ENCODE results near the gene ZNF593OS.

Gene ZNF593OS

GRCh38 chr1:26158908-26159742 lies 12.5 kb downstream of the ZNF593OS start, which contains the start of gene FAM110D:
Gene FAM110D (plus strand): TSS chr1:26159079. CDS start chr1:26161292, 2,213 bp downstream.
- no peak for DNase-seq (ENCODE audit: low read depth in 2 of 2)

- DNase-seq (ENCODE audit: low read depth in 2 of 2) = no peak
Measured at GRCh38 chr1:26158271-26158907, 13.2 kb downstream of the ZNF593OS start.

GRCh38 chr1:26156285-26157038 lies 15.2 kb downstream of the ZNF593OS start:
- no peak for DNase-seq (ENCODE audit: low read depth in 2 of 2)

GRCh38 chr1:26155370-26156284 lies 16.0 kb downstream of the ZNF593OS start:
- DNase-seq (ENCODE audit: low read depth in 2 of 2) = no peak

GRCh38 chr1:26154750-26155149 lies 16.9 kb downstream of the ZNF593OS start:
- no peak for DNase-seq (ENCODE audit: low read depth in 2 of 2)

- no peak for DNase-seq (ENCODE audit: low read depth in 2 of 2)
Measured at GRCh38 chr1:26153966-26154532, 17.6 kb downstream of the ZNF593OS start.

GRCh38 chr1:26148887-26149286 lies 22.7 kb downstream of the ZNF593OS start:
- DNase-seq (ENCODE audit: low read depth in 2 of 2) = no peak

GRCh38 chr1:26145960-26146294 lies 25.7 kb downstream of the ZNF593OS start:
- no peak for DNase-seq (ENCODE audit: low read depth in 2 of 2)

- DNase-seq (ENCODE audit: low read depth in 2 of 2) = peak; percentile 42 to 50
Measured at GRCh38 chr1:26145041-26145959, 26.3 kb downstream of the ZNF593OS start.

- no peak for DNase-seq (ENCODE audit: low read depth in 2 of 2)
Measured at GRCh38 chr1:26142159-26142558, 29.5 kb downstream of the ZNF593OS start.

GRCh38 chr1:26138974-26139558 lies 32.6 kb downstream of the ZNF593OS start:
- DNase-seq (ENCODE audit: low read depth in 2 of 2) = no peak

- DNase-seq (ENCODE audit: low read depth in 2 of 2) = no peak
Measured at GRCh38 chr1:26134466-26134865, 37.2 kb downstream of the ZNF593OS start.

GRCh38 chr1:26132834-26133167 lies 38.8 kb downstream of the ZNF593OS start:
- no peak for DNase-seq (ENCODE audit: low read depth in 2 of 2)

- no peak for DNase-seq (ENCODE audit: low read depth in 2 of 2)
Measured at GRCh38 chr1:26132128-26132833, 39.4 kb downstream of the ZNF593OS start.

GRCh38 chr1:26130695-26131094 lies 40.9 kb downstream of the ZNF593OS start:
- DNase-seq (ENCODE audit: low read depth in 2 of 2) = no peak

GRCh38 chr1:26129778-26130177 lies 41.9 kb downstream of the ZNF593OS start:
- DNase-seq (ENCODE audit: low read depth in 2 of 2) = no peak

- no peak for DNase-seq (ENCODE audit: low read depth in 2 of 2)
Measured at GRCh38 chr1:26127235-26128163, 44.1 kb downstream of the ZNF593OS start.

Measured in stimulated activated CD8-positive, alpha-beta memory T cell treated with anti-CD3 and anti-CD28 coated beads, Interleukin-15, amount 100 ng/mL, for 4 hours (primary cell).